GM21723 (cell line): ENCODE data around the gene DOCK2.
"Not testable (repeated sequence)": the region's sequence is repeated elsewhere in the genome, so short reads cannot be mapped to it uniquely, and the experiment has no call there.

Experiments
- ATAC-seq: cut with Tn5 transposase; IDR thresholded peaks from one replicate; pipeline ENCODE4 v1.9.1; 2021; ENCODE audit warnings: mild to moderate bottlenecking, moderate library complexity; ENCODE audit not compliant: unreplicated experiment

The DOCK2 gene

DNA sequence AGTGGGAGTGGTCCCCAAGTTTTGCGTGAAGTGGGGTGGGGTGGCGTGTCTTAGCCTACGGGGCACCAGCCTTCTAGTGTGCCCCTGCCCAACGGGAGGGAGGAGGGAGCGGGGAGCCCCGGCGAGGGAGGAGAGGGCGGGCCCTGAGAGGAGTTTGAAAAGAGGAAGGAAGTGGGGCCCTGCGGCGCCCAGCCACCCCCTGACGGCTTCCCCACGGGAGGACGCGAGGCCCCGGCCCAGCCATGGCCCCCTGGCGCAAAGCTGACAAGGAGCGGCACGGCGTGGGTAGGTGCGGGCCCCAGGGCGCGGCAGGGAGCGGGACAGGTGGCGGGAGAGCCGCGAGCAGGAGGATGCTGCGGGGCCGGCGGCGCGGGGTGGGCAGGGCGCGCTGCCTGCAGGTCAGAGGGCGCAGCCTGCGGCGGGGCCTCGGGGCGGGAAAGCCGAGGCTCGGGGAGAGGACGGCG lies at the start of gene DOCK2:
Gene DOCK2, plus strand, starts transcription at position 191 of the 464 bp plus-strand sequence. Its CDS starts 52 bp downstream, at position 243.
- peak; percentile 94 for ATAC-seq

DNA sequence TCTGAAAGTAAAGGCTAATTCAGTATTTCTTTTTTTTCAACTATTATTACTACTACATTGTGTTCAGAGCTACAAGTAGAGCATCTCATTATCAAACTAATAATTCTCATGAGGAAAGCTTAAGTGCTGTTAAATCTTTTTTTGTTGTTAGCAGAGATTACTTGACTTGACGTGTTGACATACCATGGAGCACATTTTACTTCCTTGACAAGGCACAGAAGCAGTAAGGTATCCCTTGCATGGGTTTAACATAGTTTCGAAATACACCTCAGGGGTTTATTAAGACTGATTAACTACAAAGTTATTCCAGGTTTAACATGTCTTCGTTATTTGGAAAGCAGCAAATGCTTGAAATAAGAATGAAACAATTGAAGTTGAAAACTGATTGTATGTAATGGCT lies 46.5 kb upstream of the DOCK2 start:
- ATAC-seq, result no peak

DNA sequence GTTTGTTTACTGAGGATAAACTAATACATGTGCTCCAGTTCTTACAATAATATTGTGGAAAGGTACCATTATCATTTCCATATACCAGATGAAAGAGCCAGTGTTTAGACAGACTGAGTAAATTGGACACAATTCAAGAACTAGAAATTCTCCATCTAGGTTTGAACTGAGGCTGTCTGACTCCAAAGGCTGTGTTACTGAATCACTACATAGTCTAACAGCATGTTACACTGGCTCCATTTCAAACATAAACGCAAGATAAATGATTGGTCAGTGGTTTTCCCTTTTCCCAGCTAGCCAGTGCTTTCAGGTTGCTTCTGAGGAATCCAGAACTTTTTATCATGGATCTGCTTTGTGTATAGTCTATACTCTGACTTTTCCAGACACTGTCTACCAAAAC lies 45.4 kb upstream of the DOCK2 start:
- ATAC-seq, result no peak

GRCh38 chr5:169592937-169593650 lies 44.0 kb upstream of the DOCK2 start:
- no peak for ATAC-seq

DNA sequence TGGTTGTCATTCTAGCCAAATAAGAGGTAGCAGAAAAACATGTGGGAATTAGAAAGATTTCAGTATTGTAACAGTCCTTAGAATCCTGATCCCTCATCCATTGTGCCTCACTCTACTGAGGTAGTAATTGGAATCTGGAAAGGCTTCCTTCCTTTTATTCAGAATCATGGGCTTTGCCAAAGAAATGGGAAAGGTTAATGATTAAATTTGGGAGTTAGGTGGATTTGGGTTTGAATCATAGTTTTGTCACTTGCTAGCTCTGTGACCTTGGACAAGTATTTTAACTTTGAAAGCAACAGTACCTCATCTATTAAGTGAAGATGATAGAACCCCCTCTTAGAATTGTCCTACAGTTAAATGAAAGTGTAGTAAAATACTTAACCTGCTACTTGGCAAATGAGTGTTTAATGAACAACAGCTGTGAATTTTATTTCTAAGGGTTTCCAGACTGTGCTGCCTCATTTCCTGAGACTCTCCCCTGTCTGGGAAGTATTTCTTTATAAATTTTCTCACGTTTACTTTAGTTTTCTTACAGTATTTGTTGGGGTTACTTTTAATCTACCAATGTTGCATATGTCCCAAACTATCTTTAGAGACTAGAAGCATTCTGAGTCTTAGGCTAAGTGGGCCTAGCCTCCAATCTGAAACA lies 41.8 kb upstream of the DOCK2 start:
- ATAC-seq, result no peak

DNA sequence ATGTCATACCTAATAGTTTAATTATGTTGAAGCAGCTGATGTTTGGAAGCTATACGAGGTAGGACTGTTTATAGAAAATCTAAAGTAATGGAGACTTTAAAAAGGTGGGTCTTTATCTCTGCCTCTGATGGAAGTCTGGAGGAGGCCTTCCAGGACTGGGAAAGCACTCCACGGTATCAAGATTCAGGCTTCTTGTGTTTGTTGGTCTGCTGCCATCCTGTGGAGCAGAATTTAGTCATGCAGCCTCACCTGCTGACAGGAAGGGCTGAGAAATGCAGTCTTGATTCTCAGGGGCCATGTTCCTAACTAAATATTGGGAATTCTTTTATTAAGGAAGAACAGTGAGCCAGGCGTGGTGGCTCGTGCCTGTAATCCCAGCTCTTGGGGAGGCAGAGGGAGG lies 37.6 kb upstream of the DOCK2 start:
- ATAC-seq, result no peak

- ATAC-seq, result no peak
Observed at GRCh38 chr5:169602535-169602934, 34.5 kb upstream of the DOCK2 start.

DNA sequence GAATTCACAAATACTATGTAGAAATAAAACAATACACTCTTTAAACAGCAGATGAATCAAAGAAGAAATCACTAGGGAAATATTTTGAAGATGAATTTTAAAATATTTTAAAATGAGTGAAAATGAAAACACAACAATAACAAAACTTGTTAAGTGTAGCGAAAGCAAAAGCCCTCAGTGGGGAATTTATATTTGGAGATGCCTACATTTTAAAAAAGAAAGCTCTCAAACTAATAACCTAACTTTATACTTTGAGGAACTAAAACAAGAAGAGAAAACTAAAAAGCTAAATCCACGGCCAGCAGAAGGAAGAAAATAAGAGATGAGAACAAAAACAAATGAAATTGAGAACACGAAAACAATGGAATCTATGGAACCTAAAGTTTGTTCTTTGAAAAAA lies 30.8 kb upstream of the DOCK2 start:
- ATAC-seq, result no peak

DNA sequence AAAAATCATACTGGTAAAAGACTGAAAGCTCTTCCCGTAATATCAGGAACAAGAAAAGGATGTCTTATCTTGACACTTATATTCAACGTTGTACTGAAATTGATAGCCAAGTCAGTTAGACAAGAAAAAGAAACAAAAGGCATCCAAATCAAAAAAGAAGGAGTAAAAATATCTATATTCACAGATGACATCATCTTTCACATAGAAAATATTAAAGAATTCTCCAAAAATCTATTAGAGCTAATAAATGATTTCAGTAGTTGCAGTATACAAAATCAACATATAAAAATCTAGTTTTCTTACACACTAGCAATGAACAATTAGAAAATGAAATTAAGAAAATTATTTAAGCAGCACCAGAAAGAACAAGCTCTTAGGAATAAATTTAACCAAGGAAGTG lies 29.2 kb upstream of the DOCK2 start:
- no peak for ATAC-seq

DNA sequence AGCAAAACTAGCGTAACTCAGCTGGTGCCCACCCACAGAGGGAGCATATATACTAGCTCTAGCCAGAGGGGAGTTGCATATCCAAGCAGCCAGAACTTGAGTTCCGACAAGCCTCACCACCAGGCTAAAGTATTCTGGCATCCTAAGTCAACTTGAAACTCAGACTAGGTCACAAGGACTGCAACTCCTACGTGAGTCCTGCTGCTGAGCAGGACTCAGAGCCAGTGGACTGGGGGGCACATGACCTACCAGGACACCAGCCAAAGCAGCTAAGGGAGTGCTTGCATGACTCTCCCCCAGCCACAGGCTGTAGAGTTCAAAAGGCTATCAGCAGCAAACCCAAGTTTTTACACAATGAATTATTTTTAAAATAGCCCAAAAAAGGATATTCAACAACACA lies 27.4 kb upstream of the DOCK2 start:
- ATAC-seq, result no peak

GRCh38 chr5:169610606-169611005 lies 26.5 kb upstream of the DOCK2 start:
- ATAC-seq, result no peak

- no peak for ATAC-seq
Observed at GRCh38 chr5:169615561-169615960, 21.5 kb upstream of the DOCK2 start.

GRCh38 chr5:169624307-169624706 lies 12.8 kb upstream of the DOCK2 start:
- not testable (repeated sequence) for ATAC-seq

DNA sequence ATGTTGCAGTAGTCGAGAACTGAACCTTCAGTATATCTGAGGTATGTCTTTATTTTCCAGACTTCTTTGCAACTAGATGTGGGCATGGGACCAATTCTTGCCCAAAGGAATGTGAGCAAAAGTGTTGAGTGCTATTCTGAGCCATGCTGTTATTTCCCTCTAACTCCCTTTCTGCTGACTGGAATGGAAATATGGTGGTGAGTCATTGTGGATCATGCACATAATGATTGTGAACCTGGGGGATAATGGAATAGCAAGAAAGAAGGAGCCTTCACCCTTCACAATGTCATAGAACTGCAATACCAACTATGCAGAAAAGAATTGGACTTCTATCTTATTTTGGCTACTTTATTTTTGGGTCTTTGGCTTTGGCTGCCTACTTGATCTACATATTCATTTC lies 10.3 kb upstream of the DOCK2 start:
- ATAC-seq, result no peak

- no peak for ATAC-seq
Observed at GRCh38 chr5:169627551-169627950, 9.5 kb upstream of the DOCK2 start.

DNA sequence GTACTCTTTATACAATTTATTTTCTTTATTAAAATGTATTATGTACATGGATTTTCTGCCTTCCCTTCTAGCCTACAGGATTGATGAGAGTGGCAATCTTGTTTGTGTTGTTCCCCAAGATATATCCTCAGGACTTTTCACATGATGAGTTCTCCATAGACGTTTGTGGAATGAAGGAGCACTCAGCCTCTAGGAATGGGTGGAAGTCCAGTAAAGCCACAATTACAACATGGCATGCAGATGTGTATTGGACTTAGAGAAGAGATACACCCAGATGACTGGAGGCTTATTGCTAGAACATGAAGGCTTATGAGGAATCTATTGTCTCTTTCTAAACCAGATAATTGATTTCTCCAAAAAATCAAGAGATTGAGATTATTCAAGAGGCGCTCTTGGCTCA lies 8.2 kb upstream of the DOCK2 start:
- ATAC-seq, result no peak

- no peak for ATAC-seq
Observed at GRCh38 chr5:169629847-169630548, 7.1 kb upstream of the DOCK2 start.

- no peak for ATAC-seq
Observed at GRCh38 chr5:169631360-169631759, 5.7 kb upstream of the DOCK2 start.

DNA sequence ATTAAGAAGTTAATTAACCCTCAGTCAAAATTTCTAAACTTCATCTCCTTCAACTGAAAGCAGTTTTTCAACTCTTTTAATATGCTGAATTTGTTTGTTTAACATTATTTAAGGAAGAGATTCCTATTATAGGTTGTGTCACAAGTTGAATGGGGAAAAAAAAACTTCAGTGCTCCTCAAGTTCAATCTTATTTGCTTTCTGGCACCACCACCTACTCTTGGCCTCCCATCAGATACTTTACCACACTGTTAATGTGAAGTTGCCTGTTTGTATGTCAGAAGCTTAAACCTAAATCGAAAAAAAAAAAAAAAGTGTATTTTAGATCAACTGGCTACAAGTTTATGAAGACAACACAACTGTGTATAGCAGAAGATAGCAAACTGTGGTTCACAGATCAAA lies 4.1 kb upstream of the DOCK2 start:
- ATAC-seq, result no peak

DNA sequence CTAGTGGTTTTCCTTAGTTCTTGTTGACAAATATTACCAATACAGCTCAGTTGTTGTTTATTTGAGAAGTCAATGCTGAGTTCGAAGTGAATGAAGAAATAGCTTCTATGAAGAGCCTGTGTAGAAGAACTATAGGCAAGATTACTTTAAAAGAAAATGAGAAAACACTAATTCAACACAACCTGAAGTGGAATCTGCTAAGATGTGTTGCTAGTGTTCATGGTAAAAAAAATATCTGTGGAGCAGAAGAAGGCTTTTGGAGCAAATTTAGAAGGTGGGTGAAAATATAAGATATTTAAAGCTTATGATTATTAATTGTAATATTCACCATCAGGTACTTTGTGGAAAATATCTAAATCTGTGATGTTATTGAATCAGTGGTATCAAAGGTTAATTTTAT lies 2.5 kb upstream of the DOCK2 start:
- ATAC-seq, result no peak

GRCh38 chr5:169635936-169636335 lies 1.1 kb upstream of the DOCK2 start:
- ATAC-seq, result no peak

- no peak for ATAC-seq
Observed at GRCh38 chr5:169636477-169637084, 494 bp upstream of the DOCK2 start.
